Activated CD8-positive, alpha-beta T cell treated with anti-CD3 and anti-CD28 coated beads, Interleukin-2, amount 10 ng/mL, durations not matched to agents 7 days and 5 days (primary cell): Measurements from ENCODE around the gene XXYLT1. TPM values are rescaled to one million over a fixed set of nuclear protein-coding genes. Genes with fewer than 3 reads are reported as not detected.

ENCODE experiments used
- ATAC-seq: fragments of 150-1000 bp; cut with Tn5 transposase; one replicate; pipeline ENCODE4 v1.10.0; 2021; ENCODE audit warnings: moderate library complexity
- CTCF ChIA-PET: fragments of 350-600 bp; sonication (Branson Sonifier 250); formaldehyde crosslinking; loops from one replicate; lab custom pipeline; 2021; ENCODE audit warnings: antibody characterized with exemption; lab: Charles Lee
- POLR2A ChIA-PET: fragments of 350-600 bp; sonication (Branson Sonifier 250); formaldehyde crosslinking; loops from one replicate; lab custom pipeline; 2021; ENCODE audit warnings: antibody characterized with exemption; lab: Charles Lee
- DNase-seq: peaks from one replicate; pipeline ENCODE4 v3.0.0-alpha.2; 2020
- H3K27ac Mint-ChIP-seq: one replicate; pipeline ENCODE4 v1.8.0; 2021; ENCODE audit warnings: mild to moderate bottlenecking, mixed read lengths
- H3K27me3 Mint-ChIP-seq: one replicate; pipeline ENCODE4 v1.8.0; 2021; ENCODE audit warnings: low read depth, mixed read lengths
- H3K36me3 Mint-ChIP-seq: one replicate; pipeline ENCODE4 v1.8.0; 2021; ENCODE audit warnings: low read depth, mixed read lengths
- H3K4me1 Mint-ChIP-seq: one replicate; pipeline ENCODE4 v1.8.0; 2021; ENCODE audit warnings: low read depth, mixed read lengths
- H3K4me3 Mint-ChIP-seq: one replicate; pipeline ENCODE4 v1.8.0; 2021; ENCODE audit warnings: mild to moderate bottlenecking, mixed read lengths
- H3K9me3 Mint-ChIP-seq: one replicate; pipeline ENCODE4 v1.8.0; 2022; ENCODE audit warnings: mixed read lengths; ENCODE audit not compliant: insufficient read depth
- microRNA-seq: library from miRNA; unstranded; fragments of <30 nt; microRNA quantifications from one replicate; pipeline ENCODE4 v1.2.0, GENCODE V29; 2022
- total RNA-seq, 2 experiments: library from RNA; stranded (reverse); gene quantifications; one replicate each; pipeline ENCODE4 v1.2.3, GENCODE V29; 2021

The XXYLT1 gene
- total RNA-seq, 2 experiments from 2014 or later, result 10.8 to 13.3 TPM

DNA sequence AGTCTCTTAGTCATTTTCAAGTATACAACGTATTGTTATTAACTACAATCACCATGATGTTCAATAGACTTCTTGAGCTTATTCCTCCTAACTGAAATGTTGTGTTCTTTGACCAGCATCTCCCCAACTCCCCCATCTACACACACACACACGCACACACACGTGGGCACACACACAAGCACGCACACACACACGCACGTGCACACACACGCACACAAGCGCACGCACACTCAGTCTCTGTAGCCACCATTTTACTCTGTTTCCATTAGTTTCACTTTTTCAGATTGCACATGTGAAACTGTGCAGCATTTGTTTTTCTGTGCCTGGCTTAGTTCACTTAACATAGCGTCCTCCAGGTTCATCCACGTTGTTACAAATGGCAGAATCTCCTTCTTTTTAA is 247.0 kb downstream of the XXYLT1 start:
- no peak overlapping the region for H3K4me3 Mint-ChIP-seq
- H3K4me1 Mint-ChIP-seq, result no peaks in the 10 kb centered on the region
- ChIA-PET CTCF (no interaction called here), POLR2A (no interaction called here)
- H3K36me3 Mint-ChIP-seq, result no peaks in the 10 kb centered on the region
- ATAC-seq, result no peak
- peaks cover 10% of the 10 kb centered on the region for H3K27me3 Mint-ChIP-seq
- H3K9me3 Mint-ChIP-seq, result no peaks in the 10 kb centered on the region
- no peak overlapping the region for H3K27ac Mint-ChIP-seq
- no peak for DNase-seq

DNA sequence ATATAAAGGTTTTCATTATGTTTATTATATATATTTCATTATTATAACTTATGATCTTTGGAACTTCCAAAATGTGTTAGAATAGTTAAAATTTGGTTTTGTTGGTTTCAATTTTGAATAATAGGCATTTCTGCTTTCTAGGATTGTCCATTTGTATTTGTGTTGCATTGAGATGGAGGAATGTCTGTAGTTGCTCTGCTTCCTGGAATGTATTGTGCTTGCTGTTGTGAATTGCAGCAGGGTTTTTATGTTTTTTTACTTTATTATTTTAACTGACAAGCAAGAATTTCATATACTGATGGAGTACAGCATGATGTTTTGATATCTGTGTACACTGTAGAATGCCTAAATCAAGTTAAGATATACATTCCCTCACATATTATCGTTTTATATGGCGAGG is 247.4 kb downstream of the XXYLT1 start:
- CTCF ChIA-PET, result no interaction called here
- DNase-seq (no peak), ATAC-seq (no peak)
- H3K4me1 Mint-ChIP-seq, result no peaks in the 10 kb centered on the region
- no peak overlapping the region for H3K4me3 Mint-ChIP-seq
- POLR2A ChIA-PET, result no interaction called here
- H3K36me3 Mint-ChIP-seq, result no peaks in the 10 kb centered on the region
- H3K27ac Mint-ChIP-seq, result no peak overlapping the region
- peaks cover 10% of the 10 kb centered on the region for H3K27me3 Mint-ChIP-seq
- no peaks in the 10 kb centered on the region for H3K9me3 Mint-ChIP-seq

GRCh38 chr3:195021692-195022091 is 249.3 kb downstream of the XXYLT1 start:
- Mint-ChIP-seq H3K27ac (no peak overlapping the region), H3K4me1 (no peaks in the 10 kb centered on the region), H3K27me3 (peaks cover 17% of the 10 kb centered on the region), H3K4me3 (no peak overlapping the region), H3K36me3 (no peaks in the 10 kb centered on the region), H3K9me3 (no peaks in the 10 kb centered on the region)
- DNase-seq, result no peak
- ATAC-seq, result no peak
- POLR2A ChIA-PET, result no interaction called here
- CTCF ChIA-PET, result interaction anchor here (0.6 kb wide), 1 partner anchor 166 kb away, joined by 3 read pairs; no protein-coding TSS in a partner anchor

DNA sequence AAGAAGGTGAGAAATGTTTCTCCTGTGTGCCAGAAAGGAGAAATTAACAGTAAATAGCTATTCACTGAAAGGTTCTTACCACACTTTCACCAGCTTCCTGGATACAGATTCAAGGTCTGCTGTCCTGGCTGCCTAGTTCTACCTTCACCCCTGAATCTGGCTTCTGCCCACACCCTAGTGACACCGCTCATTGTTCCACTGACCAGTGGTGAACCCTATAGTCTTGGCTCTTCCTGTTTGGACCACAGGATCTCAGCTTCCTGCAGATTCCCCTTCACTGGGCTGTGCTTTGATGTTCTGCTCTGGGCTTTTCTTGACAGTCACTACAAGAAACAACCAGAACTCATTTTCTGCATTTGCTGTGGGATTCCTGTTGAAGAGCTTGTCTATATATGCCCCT is 250.0 kb downstream of the XXYLT1 start:
- ATAC-seq, result no peak
- Mint-ChIP-seq H3K9me3 (no peaks in the 10 kb centered on the region), H3K36me3 (no peaks in the 10 kb centered on the region), H3K4me3 (no peak overlapping the region), H3K27me3 (peaks cover 20% of the 10 kb centered on the region), H3K27ac (no peak overlapping the region), H3K4me1 (no peaks in the 10 kb centered on the region)
- DNase-seq, result no peak
- POLR2A ChIA-PET, result no interaction called here
- CTCF ChIA-PET, result no interaction called here

DNA sequence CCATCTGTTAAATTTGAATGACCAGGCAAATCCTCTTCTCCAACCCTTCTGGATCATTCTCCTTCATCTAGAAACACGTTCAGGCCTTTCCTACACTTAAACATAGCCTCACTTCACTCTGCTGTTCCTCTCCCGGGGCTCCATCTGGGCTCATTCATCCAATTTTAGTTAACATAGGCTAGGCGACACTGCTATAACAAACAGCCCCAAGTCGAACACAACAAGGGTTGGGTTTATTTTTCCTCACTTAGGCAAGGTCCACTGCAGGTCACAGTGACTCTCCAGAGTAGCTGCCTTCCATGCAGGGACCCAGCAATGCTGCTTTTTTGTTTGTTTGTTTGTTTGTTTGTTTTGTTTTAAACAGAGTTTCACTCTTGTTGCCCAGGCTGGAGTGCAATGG is 250.8 kb downstream of the XXYLT1 start:
- ATAC-seq (no peak), DNase-seq (no peak)
- H3K4me1 Mint-ChIP-seq, result peaks cover 1% of the 10 kb centered on the region
- CTCF ChIA-PET, result interaction anchor here (0.6 kb wide), 1 partner anchor 17 kb away, joined by 3 read pairs; no protein-coding TSS in a partner anchor
- no peaks in the 10 kb centered on the region for H3K36me3 Mint-ChIP-seq
- H3K4me3 Mint-ChIP-seq, result no peak overlapping the region
- H3K9me3 Mint-ChIP-seq, result no peaks in the 10 kb centered on the region
- no peak overlapping the region for H3K27ac Mint-ChIP-seq
- POLR2A ChIA-PET, result no interaction called here
- H3K27me3 Mint-ChIP-seq, result peaks cover 25% of the 10 kb centered on the region

DNA sequence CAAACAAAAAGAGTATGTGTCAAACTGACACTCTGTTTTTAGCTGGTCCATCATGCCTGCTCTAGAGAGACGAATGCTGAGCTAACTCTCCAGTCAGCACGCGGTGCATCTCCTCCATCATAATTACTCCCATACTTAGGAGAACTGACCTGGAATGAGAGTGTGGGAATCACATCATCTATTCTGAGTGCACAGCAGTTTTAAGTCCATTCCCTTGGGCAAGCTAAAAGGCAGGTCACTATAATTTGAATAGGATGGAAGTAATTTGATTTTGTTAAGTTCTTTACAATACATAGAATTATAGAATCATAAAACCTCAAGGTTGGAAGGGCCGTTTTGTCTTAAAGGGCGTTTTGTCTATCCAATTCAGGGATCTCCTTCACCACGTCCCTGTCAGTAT is 251.6 kb downstream of the XXYLT1 start:
- no peak for ATAC-seq
- ChIA-PET CTCF (no interaction called here), POLR2A (interaction anchor here (1.1 kb wide), 1 partner anchor 12 kb away, joined by 3 read pairs; no protein-coding TSS in a partner anchor)
- no peaks in the 10 kb centered on the region for H3K36me3 Mint-ChIP-seq
- H3K9me3 Mint-ChIP-seq, result no peaks in the 10 kb centered on the region
- H3K27me3 Mint-ChIP-seq, result peaks cover 25% of the 10 kb centered on the region
- H3K4me3 Mint-ChIP-seq, result no peak overlapping the region
- peaks cover 7% of the 10 kb centered on the region for H3K4me1 Mint-ChIP-seq
- no peak overlapping the region for H3K27ac Mint-ChIP-seq
- no peak for DNase-seq

Small RNAs within 50 kb of the gene (microRNA-seq; reads per million reads assigned to microRNA genes)
- not detected for gene MIR3137

Other genes starting within 250 kb of the XXYLT1 start
- gene ACAP2, start 171.9 kb upstream of the XXYLT1 start, total RNA-seq, result 10 to 100 TPM; 69.7 to 74.2 TPM